SK-N-SH (cell line): Measurements from ENCODE around the gene CCHCR1.

Experiments used
- EP300 ChIP-seq, 2 experiments: IDR thresholded peaks; 2 replicates each; pipeline versions ENCODE4 v1.4.0 to v1.6.1; 2012; ENCODE audit warnings: borderline replicate concordance in 1 of 2, low read depth in 1 of 2, low read length in 1 of 2
- EZH2phosphoT487 ChIP-seq: fragments of 200-600 bp; sonication (generic); IDR thresholded peaks from 2 replicates; pipeline ENCODE4 v1.6.1; 2017; ENCODE audit warnings: low read depth, mixed run types, mild to moderate bottlenecking, antibody characterized with exemption, moderate library complexity, borderline replicate concordance
- FOXM1 ChIP-seq: IDR thresholded peaks from 2 replicates; pipeline ENCODE4 v1.4.0; 2012; ENCODE audit warnings: low read depth, mild to moderate bottlenecking
- GABPA ChIP-seq: IDR thresholded peaks from 2 replicates; pipeline ENCODE4 v1.4.0; 2012; ENCODE audit warnings: low read depth, mild to moderate bottlenecking
- JUND ChIP-seq: IDR thresholded peaks from 2 replicates; pipeline ENCODE4 v1.4.0; 2012
- POLR2AphosphoS5 ChIP-seq: IDR thresholded peaks from 2 replicates; pipeline ENCODE4 v1.6.1; 2012; ENCODE audit warnings: low read depth, low read length
- RFX5 ChIP-seq: IDR thresholded peaks from 2 replicates; pipeline ENCODE4 v1.6.1; 2012; ENCODE audit warnings: mild to moderate bottlenecking, improper control_type of control experiment, low read length
- TEAD4 ChIP-seq: IDR thresholded peaks from 2 replicates; pipeline ENCODE4 v1.4.0; 2012; ENCODE audit warnings: mild to moderate bottlenecking, borderline replicate concordance; ENCODE audit not compliant: insufficient read depth
- TF ChIP-seq, protein P1 (sequence below): IDR thresholded peaks from 2 replicates; pipeline ENCODE4; 2012
- TF ChIP-seq, protein P2 (sequence below): IDR thresholded peaks from 2 replicates; pipeline ENCODE4 v1.4.0; 2012; ENCODE audit warnings: low read depth, borderline replicate concordance
- TF ChIP-seq, protein P3 (sequence below): fragments of 200-600 bp; sonication (generic); IDR thresholded peaks from 2 replicates; pipeline ENCODE4 v1.6.1; 2017; ENCODE audit warnings: antibody characterized with exemption, mild to moderate bottlenecking, moderate library complexity
- TF ChIP-seq, protein P4 (sequence below): IDR thresholded peaks from 2 replicates; pipeline ENCODE4 v1.4.0; 2012; ENCODE audit warnings: low read depth
- TF ChIP-seq, protein P5 (sequence below): IDR thresholded peaks from 2 replicates; pipeline ENCODE4 v1.4.0; 2012; ENCODE audit warnings: low read depth, borderline replicate concordance
- TF ChIP-seq, protein P6 (sequence below): fragments of 150-350 bp; IDR thresholded peaks from 2 replicates; pipeline ENCODE4 v1.6.1; 2017; ENCODE audit warnings: antibody characterized with exemption, low read length, low read depth, borderline replicate concordance

DNA sequence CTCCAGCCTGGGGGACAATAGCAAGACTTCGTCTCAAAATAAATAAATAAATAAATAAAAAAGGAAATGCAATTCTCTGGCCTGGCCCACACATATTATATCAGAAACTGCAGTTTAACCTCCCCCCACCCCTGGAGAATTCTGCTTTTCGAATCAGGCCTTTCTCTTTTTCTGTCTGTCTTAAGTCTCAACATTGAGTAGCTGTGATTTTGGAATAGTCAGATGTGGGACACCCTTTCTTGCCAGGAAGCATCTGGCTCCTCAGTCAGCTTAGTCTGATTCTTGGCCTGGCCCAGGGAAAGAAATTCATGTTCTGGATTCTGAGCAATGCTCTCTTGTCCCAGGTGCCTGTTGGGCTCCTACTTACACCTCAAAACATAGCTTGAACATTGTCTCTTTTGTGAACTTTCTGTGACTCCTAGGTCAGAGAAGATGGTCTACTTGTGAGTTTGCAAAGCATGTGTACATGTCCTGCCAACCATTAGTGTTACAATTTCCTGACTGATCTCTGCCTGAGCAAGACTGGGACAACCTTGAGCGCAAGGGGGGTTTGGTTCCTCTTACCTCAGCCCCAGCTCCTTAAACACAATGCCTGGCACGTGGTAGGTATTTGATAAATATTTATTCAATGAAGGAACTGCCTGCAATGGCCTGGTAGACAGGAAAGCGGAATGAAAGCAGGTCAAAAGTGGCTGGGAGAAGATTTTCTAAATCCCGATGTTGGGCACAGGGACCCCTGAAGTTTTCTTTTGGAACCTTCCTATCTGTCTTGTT, 36.6 kb upstream of the CCHCR1 start:
- TF ChIP-seq, protein P1, sequence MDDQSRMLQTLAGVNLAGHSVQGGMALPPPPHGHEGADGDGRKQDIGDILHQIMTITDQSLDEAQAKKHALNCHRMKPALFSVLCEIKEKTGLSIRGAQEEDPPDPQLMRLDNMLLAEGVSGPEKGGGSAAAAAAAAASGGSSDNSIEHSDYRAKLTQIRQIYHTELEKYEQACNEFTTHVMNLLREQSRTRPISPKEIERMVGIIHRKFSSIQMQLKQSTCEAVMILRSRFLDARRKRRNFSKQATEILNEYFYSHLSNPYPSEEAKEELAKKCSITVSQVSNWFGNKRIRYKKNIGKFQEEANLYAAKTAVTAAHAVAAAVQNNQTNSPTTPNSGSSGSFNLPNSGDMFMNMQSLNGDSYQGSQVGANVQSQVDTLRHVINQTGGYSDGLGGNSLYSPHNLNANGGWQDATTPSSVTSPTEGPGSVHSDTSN: no peak
- TF ChIP-seq, protein P2, sequence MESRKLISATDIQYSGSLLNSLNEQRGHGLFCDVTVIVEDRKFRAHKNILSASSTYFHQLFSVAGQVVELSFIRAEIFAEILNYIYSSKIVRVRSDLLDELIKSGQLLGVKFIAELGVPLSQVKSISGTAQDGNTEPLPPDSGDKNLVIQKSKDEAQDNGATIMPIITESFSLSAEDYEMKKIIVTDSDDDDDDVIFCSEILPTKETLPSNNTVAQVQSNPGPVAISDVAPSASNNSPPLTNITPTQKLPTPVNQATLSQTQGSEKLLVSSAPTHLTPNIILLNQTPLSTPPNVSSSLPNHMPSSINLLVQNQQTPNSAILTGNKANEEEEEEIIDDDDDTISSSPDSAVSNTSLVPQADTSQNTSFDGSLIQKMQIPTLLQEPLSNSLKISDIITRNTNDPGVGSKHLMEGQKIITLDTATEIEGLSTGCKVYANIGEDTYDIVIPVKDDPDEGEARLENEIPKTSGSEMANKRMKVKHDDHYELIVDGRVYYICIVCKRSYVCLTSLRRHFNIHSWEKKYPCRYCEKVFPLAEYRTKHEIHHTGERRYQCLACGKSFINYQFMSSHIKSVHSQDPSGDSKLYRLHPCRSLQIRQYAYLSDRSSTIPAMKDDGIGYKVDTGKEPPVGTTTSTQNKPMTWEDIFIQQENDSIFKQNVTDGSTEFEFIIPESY: no peak
- TF ChIP-seq JUND (no peak), TEAD4 (no peak), RFX5 (no peak), FOXM1 (no peak), POLR2AphosphoS5 (no peak), EZH2phosphoT487 (no peak), GABPA (no peak), EP300 (IDR thresholded peaks at IDR 0.05; ENCODE audit: borderline replicate concordance in 1 of 2, low read depth in 1 of 2, low read length in 1 of 2) (no peak)
- TF ChIP-seq, protein P3, sequence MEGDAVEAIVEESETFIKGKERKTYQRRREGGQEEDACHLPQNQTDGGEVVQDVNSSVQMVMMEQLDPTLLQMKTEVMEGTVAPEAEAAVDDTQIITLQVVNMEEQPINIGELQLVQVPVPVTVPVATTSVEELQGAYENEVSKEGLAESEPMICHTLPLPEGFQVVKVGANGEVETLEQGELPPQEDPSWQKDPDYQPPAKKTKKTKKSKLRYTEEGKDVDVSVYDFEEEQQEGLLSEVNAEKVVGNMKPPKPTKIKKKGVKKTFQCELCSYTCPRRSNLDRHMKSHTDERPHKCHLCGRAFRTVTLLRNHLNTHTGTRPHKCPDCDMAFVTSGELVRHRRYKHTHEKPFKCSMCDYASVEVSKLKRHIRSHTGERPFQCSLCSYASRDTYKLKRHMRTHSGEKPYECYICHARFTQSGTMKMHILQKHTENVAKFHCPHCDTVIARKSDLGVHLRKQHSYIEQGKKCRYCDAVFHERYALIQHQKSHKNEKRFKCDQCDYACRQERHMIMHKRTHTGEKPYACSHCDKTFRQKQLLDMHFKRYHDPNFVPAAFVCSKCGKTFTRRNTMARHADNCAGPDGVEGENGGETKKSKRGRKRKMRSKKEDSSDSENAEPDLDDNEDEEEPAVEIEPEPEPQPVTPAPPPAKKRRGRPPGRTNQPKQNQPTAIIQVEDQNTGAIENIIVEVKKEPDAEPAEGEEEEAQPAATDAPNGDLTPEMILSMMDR: no peak
- TF ChIP-seq, protein P4, sequence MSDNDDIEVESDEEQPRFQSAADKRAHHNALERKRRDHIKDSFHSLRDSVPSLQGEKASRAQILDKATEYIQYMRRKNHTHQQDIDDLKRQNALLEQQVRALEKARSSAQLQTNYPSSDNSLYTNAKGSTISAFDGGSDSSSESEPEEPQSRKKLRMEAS: no peak
- TF ChIP-seq, protein P5, sequence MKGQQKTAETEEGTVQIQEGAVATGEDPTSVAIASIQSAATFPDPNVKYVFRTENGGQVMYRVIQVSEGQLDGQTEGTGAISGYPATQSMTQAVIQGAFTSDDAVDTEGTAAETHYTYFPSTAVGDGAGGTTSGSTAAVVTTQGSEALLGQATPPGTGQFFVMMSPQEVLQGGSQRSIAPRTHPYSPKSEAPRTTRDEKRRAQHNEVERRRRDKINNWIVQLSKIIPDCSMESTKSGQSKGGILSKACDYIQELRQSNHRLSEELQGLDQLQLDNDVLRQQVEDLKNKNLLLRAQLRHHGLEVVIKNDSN: no peak
- TF ChIP-seq, protein P6, sequence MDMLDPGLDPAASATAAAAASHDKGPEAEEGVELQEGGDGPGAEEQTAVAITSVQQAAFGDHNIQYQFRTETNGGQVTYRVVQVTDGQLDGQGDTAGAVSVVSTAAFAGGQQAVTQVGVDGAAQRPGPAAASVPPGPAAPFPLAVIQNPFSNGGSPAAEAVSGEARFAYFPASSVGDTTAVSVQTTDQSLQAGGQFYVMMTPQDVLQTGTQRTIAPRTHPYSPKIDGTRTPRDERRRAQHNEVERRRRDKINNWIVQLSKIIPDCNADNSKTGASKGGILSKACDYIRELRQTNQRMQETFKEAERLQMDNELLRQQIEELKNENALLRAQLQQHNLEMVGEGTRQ: no peak
